Mucosa of descending colon (tissue), 3 donors: ENCODE data around the gene GFRA1. TPM values are rescaled to one million over a fixed set of nuclear protein-coding genes. Genes with fewer than 3 reads are reported as not detected.

Experiments used
- ATAC-seq: fragments of 200-7000 bp; cut with Tn5 transposase; one replicate; pipeline ENCODE4 v1.9.1; 2020; ENCODE audit warnings: mild to moderate bottlenecking, moderate library complexity
- DNase-seq, 3 donors: peaks; one replicate each; pipeline ENCODE4 v3.0.0-alpha.2; 2020
- H3K36me3 ChIP-seq: fragments of 200-600 bp; one replicate; pipeline ENCODE4 v1.8.0; 2021; ENCODE audit warnings: low read depth, mild to moderate bottlenecking
- H3K4me1 ChIP-seq: fragments of 200-600 bp; one replicate; pipeline ENCODE4 v1.8.0; 2021; ENCODE audit warnings: low read depth, mild to moderate bottlenecking
- H3K4me3 ChIP-seq: fragments of 200-600 bp; one replicate; pipeline ENCODE4 v1.8.0; 2021; ENCODE audit warnings: mild to moderate bottlenecking
- H3K9me3 ChIP-seq: fragments of 200-600 bp; one replicate; pipeline ENCODE4 v1.8.0; 2021; ENCODE audit warnings: mild to moderate bottlenecking
- intact Hi-C, 2 donors: fragments of 100-400 bp; cut with DNase I in 1 of 2; cut with micrococcal nuclease in 1 of 2; formaldehyde crosslinking; loops; one replicate each; pipeline versions ENCODE4 v1.11.0 to v1.11.1; 2022; cut with DNase I, micrococcal nuclease
- total RNA-seq, 3 donors: library from RNA; stranded (reverse); fragmentation: NEBNext Ultra II Directional in 2 of 3; extraction: Animal tissue kit (Norgen Biotek cat#: 25700) in 2 of 3; gene quantifications; one replicate each; pipeline versions ENCODE4 v1.2.1 to v1.2.4, GENCODE V29; 2021 to 2023
- TF ChIP-seq, protein P1 (sequence below): fragments of 200-600 bp; IDR thresholded peaks from one replicate; pipeline ENCODE4 v1.8.0; 2022; ENCODE audit warnings: antibody characterized with exemption, mild to moderate bottlenecking
- donor health status: DM: no; HTN: no; CAD: no; lungs with moderate emphysema.
- donor health status: DM: no; HTN: no; CAD: no.
- donor health status: DM: no; HTN: yes; CAD: no.

Gene GFRA1
- total RNA-seq, 3 donors from 2014 or later, result 2.2 to 32.2 (median 4.1) TPM

DNA sequence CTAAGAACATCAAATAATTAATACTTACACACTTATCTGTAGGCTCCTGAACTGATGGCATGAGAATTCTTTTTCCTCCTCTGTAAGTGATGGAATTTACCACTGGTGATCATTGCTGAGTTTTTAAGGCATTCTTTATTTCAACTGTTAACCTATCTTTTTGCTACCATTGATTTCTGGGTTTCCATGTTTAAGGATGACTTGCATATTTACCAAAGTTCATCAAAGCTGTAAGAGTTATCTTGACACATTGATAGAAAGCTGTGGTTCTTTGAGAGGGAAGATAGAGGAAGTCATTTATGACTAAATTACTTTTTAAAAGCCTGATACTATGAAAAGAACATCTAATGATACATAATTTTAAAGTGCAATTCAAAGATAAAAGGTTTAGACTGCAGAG, 19.5 kb upstream of the GFRA1 start:
- ATAC-seq (no peak), DNase-seq (no peak)
- no peaks in the 10 kb centered on the region for H3K4me1 ChIP-seq
- no peaks in the 10 kb centered on the region for H3K9me3 ChIP-seq
- intact Hi-C loops, result loop anchor here in 1 of 2 donors (5.0 kb wide), 1 partner anchor 495 kb away; no protein-coding TSS in a partner anchor
- TF ChIP-seq, protein P1, sequence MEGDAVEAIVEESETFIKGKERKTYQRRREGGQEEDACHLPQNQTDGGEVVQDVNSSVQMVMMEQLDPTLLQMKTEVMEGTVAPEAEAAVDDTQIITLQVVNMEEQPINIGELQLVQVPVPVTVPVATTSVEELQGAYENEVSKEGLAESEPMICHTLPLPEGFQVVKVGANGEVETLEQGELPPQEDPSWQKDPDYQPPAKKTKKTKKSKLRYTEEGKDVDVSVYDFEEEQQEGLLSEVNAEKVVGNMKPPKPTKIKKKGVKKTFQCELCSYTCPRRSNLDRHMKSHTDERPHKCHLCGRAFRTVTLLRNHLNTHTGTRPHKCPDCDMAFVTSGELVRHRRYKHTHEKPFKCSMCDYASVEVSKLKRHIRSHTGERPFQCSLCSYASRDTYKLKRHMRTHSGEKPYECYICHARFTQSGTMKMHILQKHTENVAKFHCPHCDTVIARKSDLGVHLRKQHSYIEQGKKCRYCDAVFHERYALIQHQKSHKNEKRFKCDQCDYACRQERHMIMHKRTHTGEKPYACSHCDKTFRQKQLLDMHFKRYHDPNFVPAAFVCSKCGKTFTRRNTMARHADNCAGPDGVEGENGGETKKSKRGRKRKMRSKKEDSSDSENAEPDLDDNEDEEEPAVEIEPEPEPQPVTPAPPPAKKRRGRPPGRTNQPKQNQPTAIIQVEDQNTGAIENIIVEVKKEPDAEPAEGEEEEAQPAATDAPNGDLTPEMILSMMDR, result no peak
- H3K36me3 ChIP-seq, result no peaks in the 10 kb centered on the region
- no peak overlapping the region for H3K4me3 ChIP-seq

DNA sequence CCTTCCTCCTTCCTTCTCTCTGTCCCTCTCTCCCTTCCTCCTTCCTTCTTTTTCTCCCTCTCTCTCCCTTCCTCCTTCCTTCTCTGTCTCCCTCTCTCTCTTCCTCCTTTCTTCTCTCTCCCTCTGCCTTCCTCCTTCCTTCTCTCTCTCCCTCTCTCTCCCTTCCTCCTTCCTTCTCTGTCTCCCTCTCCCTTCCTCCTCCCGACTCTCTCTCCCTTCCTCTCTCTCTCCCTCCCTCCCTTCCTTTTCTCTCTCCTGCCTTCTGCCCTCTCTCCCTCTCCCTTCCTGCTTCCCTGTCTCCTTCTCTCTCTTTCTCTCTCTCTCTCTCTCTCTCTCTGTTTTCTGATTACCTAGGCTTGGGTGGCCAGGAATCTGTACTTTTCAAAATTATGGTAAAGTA, 16.6 kb upstream of the GFRA1 start:
- H3K4me3 ChIP-seq, result no peak overlapping the region
- intact Hi-C loops, result loop anchor here (5.0 kb wide), 1 partner anchor 492 kb away; no protein-coding TSS in a partner anchor
- TF ChIP-seq, protein P1, result no peak
- DNase-seq (no peak), ATAC-seq (no peak)
- no peaks in the 10 kb centered on the region for H3K36me3 ChIP-seq
- H3K9me3 ChIP-seq, result no peaks in the 10 kb centered on the region
- no peaks in the 10 kb centered on the region for H3K4me1 ChIP-seq

DNA sequence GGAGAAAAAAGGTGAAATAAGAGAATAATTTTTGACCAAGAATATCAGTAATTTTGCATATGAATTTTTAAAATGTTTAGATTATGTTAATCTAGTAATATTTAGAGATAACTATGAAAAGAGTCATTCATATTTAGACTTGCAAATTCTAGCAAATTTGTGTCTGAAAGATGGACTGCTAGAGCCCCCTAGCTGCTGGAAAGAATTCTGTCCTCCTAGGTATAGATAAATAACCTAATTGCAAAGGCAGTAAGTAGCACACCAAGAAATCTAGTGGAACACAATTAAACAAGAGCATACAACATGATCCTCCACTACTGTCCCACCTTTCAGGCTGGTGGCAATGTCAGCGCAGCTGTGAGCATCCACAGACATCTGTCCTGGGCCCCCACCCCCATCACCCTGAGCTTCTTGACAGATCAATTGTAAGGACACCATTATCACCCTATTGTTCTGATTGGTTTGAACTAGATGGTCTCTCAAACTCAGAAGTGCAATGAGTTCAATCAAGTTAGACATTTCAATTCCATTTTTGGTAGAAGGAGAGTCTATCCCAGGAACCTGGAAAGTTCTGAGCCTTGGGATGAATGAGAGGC, 15.0 kb upstream of the GFRA1 start:
- peak in 1 of 3 donors; percentile 37 for DNase-seq
- TF ChIP-seq, protein P1, result no peak

DNA sequence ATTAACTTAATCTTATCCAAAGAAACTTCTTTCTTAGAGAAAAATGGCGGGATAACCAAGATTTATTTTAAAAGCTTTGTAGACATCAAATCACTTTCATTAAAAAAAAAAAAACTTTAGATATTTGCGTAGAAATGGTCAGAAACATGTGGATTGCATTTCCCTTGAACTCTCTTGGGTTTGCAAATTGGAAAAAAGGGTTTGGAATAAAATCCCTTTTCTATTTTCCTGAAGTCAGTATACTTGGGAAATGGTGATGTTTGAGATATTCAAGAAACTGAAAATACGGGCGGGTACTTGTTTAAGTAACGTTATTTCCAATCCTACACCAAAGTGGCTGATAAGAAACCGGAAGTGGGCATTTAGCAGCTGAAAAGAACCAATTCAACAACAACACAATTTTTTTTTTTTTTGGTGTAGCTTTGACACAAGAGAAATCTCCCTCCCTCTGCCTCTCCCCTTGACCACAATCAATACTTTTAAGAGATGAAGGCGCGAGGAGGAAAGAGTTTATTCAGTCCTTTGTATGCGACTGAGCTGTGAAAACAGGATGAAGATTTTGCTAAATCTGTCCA, 13.7 kb upstream of the GFRA1 start:
- TF ChIP-seq, protein P1, result no peak
- intact Hi-C loops, result loop anchor here in 1 of 2 donors (5.0 kb wide), 1 partner anchor 489 kb away; no protein-coding TSS in a partner anchor
- H3K36me3 ChIP-seq, result no peaks in the 10 kb centered on the region
- ATAC-seq (no peak), DNase-seq (no peak)
- H3K9me3 ChIP-seq, result no peaks in the 10 kb centered on the region
- H3K4me3 ChIP-seq, result no peak overlapping the region
- H3K4me1 ChIP-seq, result no peaks in the 10 kb centered on the region

More for the DNA sequence above, 15.0 kb upstream of the GFRA1 start:
- no peak for ATAC-seq
- Histone ChIP-seq H3K9me3 (no peaks in the 10 kb centered on the region), H3K4me1 (no peaks in the 10 kb centered on the region), H3K4me3 (no peak overlapping the region), H3K36me3 (no peaks in the 10 kb centered on the region)
- intact Hi-C loops, result loop anchor here in 1 of 2 donors (5.0 kb wide), 1 partner anchor 491 kb away; no protein-coding TSS in a partner anchor

DNA sequence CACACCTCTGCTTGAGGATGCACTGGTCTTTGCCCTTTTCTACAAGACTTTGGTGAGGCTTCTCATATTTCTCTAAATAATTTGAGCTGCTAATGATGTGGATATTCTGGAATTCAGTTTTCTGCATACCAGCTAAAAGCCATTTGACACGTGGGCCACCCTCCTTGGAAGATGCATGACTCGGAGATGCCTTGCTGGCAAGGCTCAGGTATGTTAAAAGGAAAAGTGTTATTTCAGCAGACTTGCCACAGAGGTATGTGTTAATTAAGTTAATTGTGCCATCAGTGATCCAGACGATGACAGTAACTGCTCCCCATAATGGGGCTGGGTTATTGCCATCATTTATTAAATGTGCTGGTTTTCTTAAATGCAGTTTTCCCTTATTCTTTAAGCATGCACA, 8.8 kb upstream of the GFRA1 start:
- no peak overlapping the region for H3K4me3 ChIP-seq
- ATAC-seq, result no peak
- no peak for DNase-seq
- H3K4me1 ChIP-seq, result no peaks in the 10 kb centered on the region
- H3K9me3 ChIP-seq, result no peaks in the 10 kb centered on the region
- no peaks in the 10 kb centered on the region for H3K36me3 ChIP-seq
- intact Hi-C loops, result no loop called here
- TF ChIP-seq, protein P1, result no peak
